Effector memory CD4-positive, alpha-beta T cell (primary cell): ENCODE results near the gene TUBGCP6.

ENCODE experiments used
- DNase-seq, 3 donors: peaks; one replicate each; pipeline ENCODE4 v3.0.0-alpha.2; 2020
- H3K27ac ChIP-seq: 2 replicates; pipeline ENCODE4 v1.7.0; 2013; ENCODE audit warnings: mild to moderate bottlenecking, low read length, moderate library complexity; ENCODE audit not compliant: insufficient read depth, poor library complexity, severe bottlenecking
- H3K27me3 ChIP-seq: replicated peaks from 2 replicates; pipeline ENCODE4 v1.7.0; 2013; ENCODE audit warnings: mild to moderate bottlenecking, low read length; ENCODE audit not compliant: insufficient read depth, control insufficient read depth, poor library complexity, severe bottlenecking
- H3K36me3 ChIP-seq: 2 replicates; pipeline ENCODE4 v1.7.0; 2013; ENCODE audit warnings: mild to moderate bottlenecking, low read length, moderate library complexity; ENCODE audit not compliant: control insufficient read depth, insufficient read depth
- H3K4me1 ChIP-seq: 2 replicates; pipeline ENCODE4 v1.7.0; 2013; ENCODE audit warnings: low read length, mild to moderate bottlenecking; ENCODE audit not compliant: control insufficient read depth, insufficient read depth, poor library complexity, severe bottlenecking
- H3K4me3 ChIP-seq: 2 replicates; pipeline ENCODE4 v1.7.0; 2013; ENCODE audit warnings: low read length, low read depth, mild to moderate bottlenecking; ENCODE audit not compliant: insufficient read depth, poor library complexity, severe bottlenecking
- H3K9me3 ChIP-seq: 2 replicates; pipeline ENCODE4 v1.7.0; 2013; ENCODE audit warnings: mild to moderate bottlenecking, low read length, moderate library complexity; ENCODE audit not compliant: control insufficient read depth

The TUBGCP6 gene

DNA sequence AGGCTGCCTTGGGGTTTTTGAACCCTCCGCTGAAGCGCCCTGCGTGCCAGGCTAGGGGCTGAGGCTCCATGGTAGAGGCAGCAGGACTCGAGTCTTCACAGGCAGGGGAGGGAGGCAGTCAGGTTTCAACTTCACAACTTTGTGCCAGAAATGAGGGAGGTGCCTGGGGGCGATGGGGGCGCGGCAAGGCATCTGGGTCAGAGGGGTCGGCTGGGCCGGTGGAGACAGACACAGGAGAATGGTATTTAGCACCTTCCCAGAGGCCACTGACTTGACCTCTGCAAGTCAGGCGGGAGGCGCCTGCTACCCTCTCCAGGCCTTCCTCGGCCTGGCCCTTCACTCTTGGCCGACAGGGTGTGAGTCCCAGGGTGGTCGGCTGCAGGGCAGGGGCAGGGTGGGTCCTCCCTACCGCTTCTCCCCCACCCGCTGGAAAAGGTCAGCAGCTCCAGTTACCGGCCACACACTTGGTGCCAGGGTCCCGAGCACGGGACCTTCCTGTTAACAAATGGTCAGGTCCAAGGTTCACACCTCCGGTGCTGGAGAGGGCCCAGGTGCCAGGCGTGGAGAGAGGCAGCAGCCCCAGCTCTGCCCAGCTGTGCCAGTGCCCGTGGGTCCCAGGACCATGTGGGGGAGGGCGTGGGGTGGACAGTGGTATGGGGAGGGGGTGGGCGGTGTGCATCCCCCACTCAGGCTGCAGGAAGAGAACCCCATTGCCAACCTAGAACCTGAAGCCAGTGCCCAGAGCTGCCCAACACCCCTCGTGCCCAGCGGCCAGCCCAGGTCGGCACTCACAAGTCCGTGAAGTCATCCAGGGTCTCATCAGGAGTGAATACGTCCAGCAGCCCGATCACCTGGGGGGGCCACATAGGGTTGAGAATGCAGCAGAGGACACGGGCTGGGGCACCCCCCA is 12.9 kb upstream of the TUBGCP6 start:
- no peaks in the 10 kb centered on the region for H3K4me1 ChIP-seq

DNA sequence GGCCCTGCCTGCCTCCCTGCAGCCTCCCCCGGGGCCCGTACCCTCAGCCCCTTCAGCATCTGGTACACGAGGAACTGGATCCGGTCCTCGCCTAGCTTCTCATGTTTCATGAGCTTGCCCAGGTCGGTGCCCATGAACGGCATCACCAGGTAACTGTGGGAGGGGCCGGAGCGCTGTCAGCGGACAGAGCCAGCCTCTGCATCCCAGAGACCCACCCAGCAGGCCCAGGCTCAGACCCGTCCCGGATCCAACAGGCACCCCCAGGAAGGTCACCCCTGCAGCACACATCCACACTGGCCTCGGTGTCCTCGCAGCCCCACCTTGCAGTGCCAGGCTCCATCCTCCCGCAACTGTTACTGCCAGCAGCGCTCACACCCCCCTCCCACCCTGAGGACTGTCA is 12.2 kb upstream of the TUBGCP6 start:
- Histone ChIP-seq H3K27ac (no peak overlapping the region), H3K4me3 (no peak overlapping the region), H3K4me1 (no peaks in the 10 kb centered on the region), H3K27me3 (peaks cover under 1% of the 10 kb centered on the region), H3K9me3 (no peaks in the 10 kb centered on the region), H3K36me3 (no peaks in the 10 kb centered on the region)
- DNase-seq, result no peak

More for the DNA sequence above, 12.9 kb upstream of the TUBGCP6 start:
- no peak for DNase-seq
- H3K4me3 ChIP-seq, result no peak overlapping the region
- no peak overlapping the region for H3K27ac ChIP-seq
- H3K27me3 ChIP-seq, result peaks cover 8% of the 10 kb centered on the region
- no peaks in the 10 kb centered on the region for H3K9me3 ChIP-seq
- no peaks in the 10 kb centered on the region for H3K36me3 ChIP-seq

DNA sequence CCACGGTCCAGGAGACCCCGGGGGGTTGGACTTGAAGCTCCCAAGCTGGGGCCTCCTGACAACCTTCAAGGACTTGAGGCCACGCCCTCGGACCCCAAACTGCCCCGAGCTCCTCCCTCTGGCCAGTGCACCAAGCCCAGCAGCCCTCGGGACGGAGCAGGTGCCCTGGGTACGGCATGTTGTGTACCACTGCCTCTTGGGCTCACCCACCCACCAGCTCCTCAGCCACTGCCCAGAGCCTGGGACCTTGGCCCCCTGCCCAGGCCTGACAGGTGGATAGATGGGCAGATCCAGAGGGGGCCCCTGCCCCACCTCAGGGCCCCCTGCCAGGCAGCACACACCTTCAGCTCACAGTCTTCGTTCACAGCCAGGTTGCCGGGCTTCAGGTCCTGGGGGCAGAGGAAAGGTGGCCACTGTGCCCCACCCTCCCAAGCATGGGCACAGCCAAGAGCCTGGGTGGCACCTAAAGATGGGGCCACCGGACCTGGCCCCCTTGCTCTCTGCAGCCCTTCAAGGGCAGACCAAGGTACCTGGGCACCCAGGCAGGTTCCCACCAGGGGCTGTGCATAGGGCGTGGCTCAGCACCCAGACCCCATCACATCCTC is 11.5 kb upstream of the TUBGCP6 start:
- Histone ChIP-seq H3K36me3 (no peaks in the 10 kb centered on the region), H3K27me3 (no peaks in the 10 kb centered on the region), H3K27ac (no peak overlapping the region), H3K4me3 (no peak overlapping the region), H3K4me1 (no peaks in the 10 kb centered on the region), H3K9me3 (no peaks in the 10 kb centered on the region)
- no peak for DNase-seq

DNA sequence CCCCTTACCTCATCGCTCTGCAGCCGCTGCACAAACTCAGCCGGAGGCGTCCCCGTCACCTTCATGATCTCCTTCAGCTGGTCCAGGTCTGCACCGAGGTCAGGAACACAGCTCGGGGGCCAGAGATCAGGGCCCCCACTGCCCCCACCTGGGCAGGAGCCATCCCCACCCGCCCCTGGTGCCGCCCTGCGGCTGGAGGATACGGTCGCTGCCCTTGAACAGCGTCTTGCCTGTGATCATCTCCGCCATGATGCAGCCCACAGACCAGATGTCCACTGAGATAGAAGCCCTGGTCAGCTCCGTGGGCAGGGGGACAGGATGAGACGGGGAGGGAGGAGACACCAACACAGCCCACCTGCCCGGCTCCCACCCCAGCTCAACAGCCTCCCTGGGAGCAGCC is 10.8 kb upstream of the TUBGCP6 start:
- H3K4me1 ChIP-seq, result peaks cover under 1% of the 10 kb centered on the region
- DNase-seq, result no peak
- H3K4me3 ChIP-seq, result no peak overlapping the region
- H3K27ac ChIP-seq, result no peak overlapping the region
- no peaks in the 10 kb centered on the region for H3K27me3 ChIP-seq
- H3K36me3 ChIP-seq, result no peaks in the 10 kb centered on the region
- H3K9me3 ChIP-seq, result no peaks in the 10 kb centered on the region

DNA sequence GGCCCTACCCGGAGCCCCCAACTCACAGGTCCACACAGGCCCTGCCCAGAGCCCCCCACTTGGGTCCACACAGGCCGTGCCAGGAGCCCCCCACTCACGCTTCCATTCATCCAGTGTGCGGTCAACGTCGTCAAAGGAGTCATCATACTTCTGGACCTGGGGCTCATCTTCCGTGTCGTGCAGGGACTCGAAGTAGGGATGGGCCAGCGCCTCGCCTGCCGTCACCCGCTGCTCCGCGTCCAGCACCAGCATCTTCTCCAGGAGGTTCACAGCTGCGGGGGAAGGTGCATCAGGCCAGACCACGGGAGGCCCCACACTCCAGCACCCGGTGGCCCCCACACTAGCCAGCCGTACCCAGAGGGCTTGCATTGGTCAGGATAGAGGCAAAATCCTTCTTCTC is 10.3 kb upstream of the TUBGCP6 start:
- Histone ChIP-seq H3K4me1 (peaks cover 5% of the 10 kb centered on the region), H3K4me3 (no peak overlapping the region), H3K27me3 (no peaks in the 10 kb centered on the region), H3K9me3 (no peaks in the 10 kb centered on the region), H3K36me3 (no peaks in the 10 kb centered on the region), H3K27ac (no peak overlapping the region)
- DNase-seq, result no peak

DNA sequence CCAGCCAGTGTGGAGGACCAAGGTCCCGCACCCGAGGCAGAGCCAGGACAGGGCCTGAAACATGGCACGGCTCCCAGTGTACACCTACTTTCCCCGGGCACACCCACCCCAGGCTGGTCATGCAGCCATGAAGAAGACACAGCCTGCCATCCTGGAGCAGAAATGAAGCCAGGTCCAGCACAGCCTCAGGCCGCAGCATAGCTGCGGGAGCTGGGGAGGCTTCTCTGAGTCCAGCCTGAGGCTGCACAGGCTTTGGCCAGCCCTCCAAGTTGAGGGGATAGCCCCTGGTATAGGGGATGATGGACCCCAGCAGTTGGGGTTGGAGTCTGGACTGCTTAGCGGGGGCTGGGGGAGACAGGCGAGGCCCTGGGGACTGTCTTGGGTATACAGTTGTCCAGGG is 9.1 kb upstream of the TUBGCP6 start:
- Histone ChIP-seq H3K4me3 (no peak overlapping the region), H3K27me3 (no peaks in the 10 kb centered on the region), H3K36me3 (no peaks in the 10 kb centered on the region), H3K27ac (no peak overlapping the region), H3K4me1 (peaks cover 15% of the 10 kb centered on the region), H3K9me3 (no peaks in the 10 kb centered on the region)
- no peak for DNase-seq

DNA sequence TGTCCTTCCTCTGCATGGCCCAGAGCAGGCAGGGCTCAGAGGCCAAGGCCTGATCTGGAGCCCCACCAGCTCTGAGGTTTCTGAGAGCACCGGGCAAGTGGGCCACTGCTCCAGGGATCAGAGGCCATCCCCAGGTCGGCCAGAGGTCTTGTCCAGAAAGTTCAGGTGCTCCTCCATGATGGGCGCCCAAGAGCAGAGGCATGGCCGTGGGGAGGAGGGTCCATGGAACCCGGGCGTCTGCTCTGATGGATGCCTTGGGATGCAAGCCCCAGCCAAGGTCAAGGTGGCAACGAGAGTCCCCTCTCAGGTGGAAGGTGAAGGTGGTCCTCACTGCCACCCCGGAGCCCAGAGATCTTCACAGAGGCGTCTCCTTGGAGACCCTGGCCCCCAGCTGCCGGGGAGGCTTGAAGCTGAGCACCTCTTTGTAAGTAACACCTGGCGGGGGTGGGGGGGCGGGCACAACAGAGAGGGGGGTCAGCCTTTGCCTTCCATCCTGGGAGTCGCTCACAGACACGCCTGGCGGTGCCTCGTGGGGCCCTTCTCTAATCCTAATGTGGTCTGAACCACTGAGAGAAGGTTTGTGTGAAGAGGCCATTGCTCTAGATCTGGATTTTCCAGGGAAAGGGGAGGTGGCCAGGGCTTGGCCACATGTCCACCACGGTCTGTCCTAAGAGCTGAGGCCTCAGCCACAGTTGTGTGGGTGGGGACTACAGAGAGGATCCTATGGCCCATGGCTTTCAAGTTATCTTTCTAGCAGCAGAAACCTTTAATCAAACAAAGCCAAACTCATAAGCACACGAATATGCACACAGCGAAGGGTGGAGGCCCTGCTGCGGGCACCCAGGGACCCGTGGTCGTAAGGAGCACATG is 8.5 kb upstream of the TUBGCP6 start:
- DNase-seq, result no peak
- Histone ChIP-seq H3K36me3 (no peaks in the 10 kb centered on the region), H3K4me3 (no peak overlapping the region), H3K27ac (no peak overlapping the region), H3K27me3 (no peaks in the 10 kb centered on the region), H3K9me3 (no peaks in the 10 kb centered on the region), H3K4me1 (peaks cover 17% of the 10 kb centered on the region)

DNA sequence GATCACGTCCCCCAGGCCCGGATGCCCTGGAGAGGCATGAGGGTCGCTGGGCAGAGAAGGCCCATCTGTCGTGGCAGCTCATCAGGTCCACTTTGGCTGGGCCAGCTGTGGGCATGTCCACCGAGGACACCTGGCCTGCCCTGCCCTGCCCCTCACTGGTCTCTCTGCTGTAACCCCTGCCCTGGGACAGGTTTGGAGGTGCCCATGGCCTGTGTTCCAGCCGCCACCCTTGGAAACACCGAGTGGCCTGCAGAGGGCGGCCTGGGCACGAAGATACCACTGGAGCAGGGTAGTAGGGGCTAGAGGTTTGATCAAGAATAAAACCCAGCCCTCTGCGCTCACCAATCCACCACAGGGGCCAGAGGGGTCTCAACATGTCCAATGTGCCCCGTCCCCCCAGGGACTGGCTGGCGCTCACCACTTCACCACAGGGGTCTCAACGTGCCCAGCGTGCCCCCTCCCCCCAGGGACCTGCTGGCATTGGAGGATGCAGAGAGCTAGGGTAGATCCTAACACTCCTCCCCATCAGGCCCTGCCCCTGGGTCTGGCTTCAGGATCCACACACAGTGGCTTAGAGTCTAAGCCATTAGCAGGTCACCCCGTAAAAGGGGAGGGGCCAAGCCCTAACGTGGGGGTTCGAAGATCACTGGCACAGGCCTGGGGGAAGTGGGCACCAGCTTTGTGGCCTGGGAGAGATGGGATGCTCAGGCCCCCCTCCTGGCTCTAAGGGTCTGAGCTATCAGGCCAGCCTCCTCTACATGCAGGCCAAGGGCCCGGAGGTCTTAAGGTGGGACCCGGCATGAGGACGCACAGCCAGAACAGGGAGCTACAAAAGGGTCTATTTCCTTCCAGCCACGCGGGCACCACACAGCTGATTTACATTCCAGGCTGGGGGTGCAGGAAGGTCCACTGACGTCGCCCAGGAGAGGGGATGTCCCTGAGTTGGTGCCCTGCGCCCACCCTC is 7.5 kb upstream of the TUBGCP6 start:
- Histone ChIP-seq H3K9me3 (no peaks in the 10 kb centered on the region), H3K27ac (no peak overlapping the region), H3K4me3 (no peak overlapping the region), H3K4me1 (peaks cover 27% of the 10 kb centered on the region), H3K27me3 (no peaks in the 10 kb centered on the region), H3K36me3 (peaks cover 5% of the 10 kb centered on the region)
- DNase-seq, result peak; percentile 42 to 53 (median 48)

DNA sequence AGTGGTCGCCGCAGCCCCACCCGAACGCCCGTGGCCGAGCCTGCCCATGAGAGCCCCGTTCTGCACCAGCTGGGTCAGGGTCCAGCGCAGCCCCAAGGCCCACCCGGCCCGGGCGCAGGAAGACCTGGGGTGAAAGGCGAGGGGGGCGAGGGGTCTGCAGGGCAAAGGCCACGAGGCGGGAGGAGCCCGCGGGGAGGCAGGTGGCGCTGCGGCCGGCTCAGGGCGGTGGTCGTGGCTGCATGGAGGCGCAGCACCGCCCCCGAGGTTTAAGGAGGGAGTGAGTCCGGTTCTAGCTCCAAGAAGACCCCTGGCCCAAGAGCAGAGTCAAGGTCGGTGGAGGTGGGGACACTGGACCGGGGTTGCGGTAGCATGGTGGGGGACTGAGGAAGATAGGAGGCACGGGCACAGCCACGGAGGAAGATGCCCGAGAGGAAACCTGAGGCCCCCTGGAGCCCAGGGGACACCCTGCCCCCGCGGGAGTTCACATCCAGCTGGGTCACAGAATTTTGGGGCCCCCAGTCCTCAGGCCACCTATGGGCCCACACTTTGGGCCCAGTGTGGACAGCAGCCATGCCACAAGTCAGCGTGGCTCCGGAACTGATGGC is 6.8 kb upstream of the TUBGCP6 start:
- Histone ChIP-seq H3K36me3 (peaks cover 11% of the 10 kb centered on the region), H3K4me1 (peaks cover 27% of the 10 kb centered on the region), H3K27me3 (no peaks in the 10 kb centered on the region), H3K9me3 (no peaks in the 10 kb centered on the region), H3K4me3 (peak overlapping the region; percentile 70), H3K27ac (peak overlapping the region; percentile 52)
- no peak for DNase-seq
